ENCODE results near the gene COA8.

DNA sequence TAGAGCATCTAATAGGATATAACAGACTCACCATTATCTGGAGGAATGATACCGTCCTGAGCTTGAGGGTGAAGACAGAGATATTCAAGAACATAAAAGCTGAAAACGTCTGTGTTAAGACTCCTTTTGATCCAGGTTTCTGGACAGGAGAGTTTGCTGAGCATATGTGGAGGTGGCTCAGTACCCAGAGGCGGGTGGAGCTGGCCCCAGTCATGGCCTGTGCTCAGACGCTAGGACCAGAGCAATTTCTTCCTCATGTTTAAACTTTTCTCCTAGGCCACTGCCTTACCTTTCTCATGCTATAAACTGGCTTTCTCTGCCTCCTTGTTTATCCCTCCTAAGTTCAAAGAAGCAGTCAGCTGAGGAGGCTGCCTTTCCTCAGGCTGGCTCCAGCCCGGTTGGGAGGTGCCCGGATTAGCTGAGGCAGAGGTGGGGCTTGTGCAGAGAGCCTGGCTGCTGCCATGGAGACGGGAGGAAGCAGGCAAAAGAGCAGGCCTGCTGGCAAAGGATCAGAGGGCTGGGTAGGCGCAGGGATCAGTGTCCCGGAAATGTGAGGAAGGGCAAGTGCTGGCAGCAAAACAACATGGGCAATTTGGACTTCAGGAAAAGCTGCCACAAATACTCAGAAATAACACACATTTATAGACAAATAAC is 13.7 kb downstream of the COA8 start:
- TF ChIP-seq MYC (CRISPR knock-in tag; IDR thresholded peaks at IDR 0.05; ENCODE audit: borderline replicate concordance), result no peak
- no peak for TF ChIP-seq NR2F6 (IDR thresholded peaks at IDR 0.05)
- no peak for TF ChIP-seq NR2F6 (CRISPR knock-in tag; IDR thresholded peaks at IDR 0.05)
- TF ChIP-seq FOXJ3 (CRISPR knock-in tag; IDR thresholded peaks at IDR 0.05; ENCODE audit: borderline replicate concordance), result no peak
- TF ChIP-seq, protein P1, sequence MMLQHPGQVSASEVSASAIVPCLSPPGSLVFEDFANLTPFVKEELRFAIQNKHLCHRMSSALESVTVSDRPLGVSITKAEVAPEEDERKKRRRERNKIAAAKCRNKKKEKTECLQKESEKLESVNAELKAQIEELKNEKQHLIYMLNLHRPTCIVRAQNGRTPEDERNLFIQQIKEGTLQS (CRISPR knock-in tag; IDR thresholded peaks at IDR 0.05), result no peak
- TF ChIP-seq EHMT2 (IDR thresholded peaks at IDR 0.05; ENCODE audit: borderline replicate concordance, low read depth, low read length), result no peak
- TF ChIP-seq MXI1 (IDR thresholded peaks at IDR 0.05; ENCODE audit: borderline replicate concordance, low read depth, low read length), result no peak
- no peak for TF ChIP-seq PHF21A (CRISPR knock-in tag; IDR thresholded peaks at IDR 0.05)
- TF ChIP-seq POLR2AphosphoS5 (IDR thresholded peaks at IDR 0.05; ENCODE audit: low read depth, low read length), result no peak
- no peak for TF ChIP-seq ZNF780A (CRISPR knock-in tag; IDR thresholded peaks at IDR 0.05)
- TF ChIP-seq, protein P2, sequence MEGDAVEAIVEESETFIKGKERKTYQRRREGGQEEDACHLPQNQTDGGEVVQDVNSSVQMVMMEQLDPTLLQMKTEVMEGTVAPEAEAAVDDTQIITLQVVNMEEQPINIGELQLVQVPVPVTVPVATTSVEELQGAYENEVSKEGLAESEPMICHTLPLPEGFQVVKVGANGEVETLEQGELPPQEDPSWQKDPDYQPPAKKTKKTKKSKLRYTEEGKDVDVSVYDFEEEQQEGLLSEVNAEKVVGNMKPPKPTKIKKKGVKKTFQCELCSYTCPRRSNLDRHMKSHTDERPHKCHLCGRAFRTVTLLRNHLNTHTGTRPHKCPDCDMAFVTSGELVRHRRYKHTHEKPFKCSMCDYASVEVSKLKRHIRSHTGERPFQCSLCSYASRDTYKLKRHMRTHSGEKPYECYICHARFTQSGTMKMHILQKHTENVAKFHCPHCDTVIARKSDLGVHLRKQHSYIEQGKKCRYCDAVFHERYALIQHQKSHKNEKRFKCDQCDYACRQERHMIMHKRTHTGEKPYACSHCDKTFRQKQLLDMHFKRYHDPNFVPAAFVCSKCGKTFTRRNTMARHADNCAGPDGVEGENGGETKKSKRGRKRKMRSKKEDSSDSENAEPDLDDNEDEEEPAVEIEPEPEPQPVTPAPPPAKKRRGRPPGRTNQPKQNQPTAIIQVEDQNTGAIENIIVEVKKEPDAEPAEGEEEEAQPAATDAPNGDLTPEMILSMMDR (CRISPR knock-in tag; IDR thresholded peaks at IDR 0.05), result no peak
- no peak for TF ChIP-seq KAT2B (IDR thresholded peaks at IDR 0.05; ENCODE audit: borderline replicate concordance, low read depth, low read length)

All from HepG2 (cell line).